GM21723 (cell line): ENCODE measurements around the gene GATD1.
A peak's percentile ranks its signal among the peaks of the same experiment; 100 is the strongest.

Source experiments
- ATAC-seq: cut with Tn5 transposase; IDR thresholded peaks from one replicate; pipeline ENCODE4 v1.9.1; 2021; ENCODE audit warnings: mild to moderate bottlenecking, moderate library complexity; ENCODE audit not compliant: unreplicated experiment

Gene GATD1

GRCh38 chr11:782264-783174, 5.2 kb upstream of the GATD1 start:
- no peak for ATAC-seq

GRCh38 chr11:779955-780532, 2.8 kb upstream of the GATD1 start:
- ATAC-seq: no peak

- ATAC-seq: no peak
Observed at GRCh38 chr11:778976-779954, 2.0 kb upstream of the GATD1 start.

GRCh38 chr11:776561-777287, 563 bp downstream of the GATD1 start:
- peak; percentile 26 for ATAC-seq

- no peak for ATAC-seq
Observed at GRCh38 chr11:776263-776560, 1.1 kb downstream of the GATD1 start.

- no peak for ATAC-seq
Observed at GRCh38 chr11:774873-775592, 2.3 kb downstream of the GATD1 start.

GRCh38 chr11:773830-774229, 3.5 kb downstream of the GATD1 start:
- no peak for ATAC-seq

- ATAC-seq: no peak
Observed at GRCh38 chr11:773425-773824, 3.9 kb downstream of the GATD1 start.

GRCh38 chr11:772429-773390, 4.6 kb downstream of the GATD1 start:
- no peak for ATAC-seq

GRCh38 chr11:771617-772204, 5.6 kb downstream of the GATD1 start:
- ATAC-seq: no peak

- no peak for ATAC-seq
Observed at GRCh38 chr11:770642-771616, 6.4 kb downstream of the GATD1 start.

GRCh38 chr11:769887-770641, 7.2 kb downstream of the GATD1 start:
- ATAC-seq: no peak

GRCh38 chr11:767238-767637, 10.0 kb downstream of the GATD1 start:
- ATAC-seq: no peak

- no peak for ATAC-seq
Observed at GRCh38 chr11:766936-767210, 10.4 kb downstream of the GATD1 start.

- no peak for ATAC-seq
Observed at GRCh38 chr11:766106-766935, 11.0 kb downstream of the GATD1 start.

GRCh38 chr11:765802-766091, 11.5 kb downstream of the GATD1 start:
- no peak for ATAC-seq
